PC-9 (cell line): ENCODE data around the gene UBAP2L. TPM values are rescaled to one million over a fixed set of nuclear protein-coding genes. Genes with fewer than 3 reads are reported as not detected.

Source experiments
- BruUV-seq: library from RNA; stranded (reverse); fragments of 400-500 nt; replicated peaks from 2 replicates; lab custom pipeline; 2021; lab: Mats Ljungman, UMichigan
- CTCF ChIA-PET: fragments of 300-600 bp; sonication (Branson Sonifier 250); formaldehyde crosslinking; loops from one replicate; lab custom pipeline; 2022; ENCODE audit warnings: antibody characterized with exemption; lab: Charles Lee
- POLR2A ChIA-PET: fragments of 300-600 bp; sonication (Branson Sonifier 250); formaldehyde crosslinking; loops from one replicate; lab custom pipeline; 2022; ENCODE audit warnings: antibody characterized with exemption; ENCODE audit not compliant: unreplicated experiment; lab: Charles Lee
- DNase-seq, 2 experiments: peaks; one replicate each; pipeline versions ENCODE4 v3.0.0 to v3.0.0-alpha.2; 2015 to 2022; ENCODE audit warnings: mixed read lengths in 1 of 2
- H2AFZ ChIP-seq: fragments of 200-600 bp; sonication (generic); 2 replicates; pipeline ENCODE4 v1.8.1; 2017; ENCODE audit warnings: antibody characterized with exemption
- H3F3A ChIP-seq: fragments of 200-600 bp; sonication (generic); 2 replicates; pipeline ENCODE4 v1.8.1; 2017; ENCODE audit warnings: antibody characterized with exemption, mild to moderate bottlenecking, low read depth; ENCODE audit not compliant: insufficient read depth
- H3K27ac ChIP-seq: fragments of 200-600 bp; sonication (generic); 2 replicates; pipeline ENCODE4 v1.6.1; 2016; ENCODE audit warnings: mixed run types
- H3K27me3 ChIP-seq: fragments of 200-600 bp; sonication (generic); 2 replicates; pipeline ENCODE4 v1.6.1; 2016; ENCODE audit warnings: low read depth, mixed run types; ENCODE audit not compliant: insufficient read depth
- H3K36me3 ChIP-seq: fragments of 200-600 bp; sonication (generic); 2 replicates; pipeline ENCODE4 v1.6.1; 2016; ENCODE audit warnings: low read depth, mixed run types
- H3K4me1 ChIP-seq: fragments of 200-600 bp; sonication (generic); replicated peaks from 2 replicates; pipeline ENCODE4 v1.6.1; 2016; ENCODE audit warnings: mixed run types; ENCODE audit not compliant: insufficient read depth
- H3K4me2 ChIP-seq: fragments of 200-600 bp; sonication (generic); 2 replicates; pipeline ENCODE4 v1.6.1; 2017; ENCODE audit warnings: mixed run types
- H3K4me3 ChIP-seq: fragments of 200-600 bp; sonication (generic); 2 replicates; pipeline ENCODE4 v1.6.1; 2016; ENCODE audit warnings: mixed run types
- H3K79me2 ChIP-seq: fragments of 200-600 bp; sonication (generic); 2 replicates; pipeline ENCODE4 v1.6.1; 2017; ENCODE audit warnings: low read depth, mixed run types
- H3K9me2 ChIP-seq: fragments of 200-600 bp; sonication (generic); 2 replicates; pipeline ENCODE4 v1.8.1; 2017; ENCODE audit warnings: mild to moderate bottlenecking; ENCODE audit not compliant: insufficient read depth
- H3K9me3 ChIP-seq: fragments of 200-600 bp; sonication (generic); 2 replicates; pipeline ENCODE4 v1.8.1; 2016; ENCODE audit warnings: low read depth; ENCODE audit not compliant: insufficient read depth
- H4K20me1 ChIP-seq: fragments of 200-600 bp; sonication (generic); 2 replicates; pipeline ENCODE4 v1.8.1; 2017; ENCODE audit not compliant: insufficient read depth
- EZH2 ChIP-seq: fragments of 200-600 bp; sonication (generic); IDR thresholded peaks from 2 replicates; pipeline ENCODE4 v1.8.0; 2017; ENCODE audit warnings: antibody characterized with exemption, low read depth
- intact Hi-C: fragments of 100-400 bp; cut with micrococcal nuclease; formaldehyde crosslinking; loops from one replicate; pipeline ENCODE4 v1.10.0; 2022; ENCODE audit not compliant: unreplicated experiment
- total RNA-seq: library from RNA; stranded (reverse); gene quantifications from 2 replicates; pipeline ENCODE4 v1.2.3, GENCODE V29; 2021
- TF ChIP-seq, protein P1 (sequence below): fragments of 200-600 bp; sonication (generic); conservative IDR thresholded peaks from 2 replicates; pipeline ENCODE4 v1.6.1; 2017; ENCODE audit warnings: mixed run types, antibody characterized with exemption, mild to moderate bottlenecking, moderate library complexity

The UBAP2L gene
- total RNA-seq, 1 experiment from 2014 or later = 157 TPM

DNA sequence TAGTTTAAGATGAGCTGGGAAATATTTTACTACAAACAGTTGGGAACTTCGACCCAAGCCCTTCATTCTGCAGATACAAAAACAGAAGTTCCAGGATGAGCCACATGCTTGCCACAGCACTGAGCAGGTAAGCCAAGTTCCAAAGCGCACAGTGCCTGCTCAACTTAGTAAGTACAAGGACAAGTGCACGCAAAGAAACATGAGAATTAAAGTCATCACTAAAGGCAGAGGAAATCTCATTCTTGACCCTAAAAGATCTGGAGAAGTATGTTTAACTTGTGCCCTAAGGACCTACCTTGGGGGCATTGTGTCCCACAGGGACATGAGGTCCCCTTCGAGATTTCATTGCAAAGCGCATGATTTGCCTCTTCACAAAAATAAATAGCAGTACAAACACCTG, 1.2 kb upstream of the UBAP2L start:
- ChIA-PET CTCF (no interaction called here), POLR2A (no interaction called here)
- peaks cover 33% of the 10 kb centered on the region for H3K4me1 ChIP-seq
- H3K36me3 ChIP-seq = peaks cover 35% of the 10 kb centered on the region
- H3K4me2 ChIP-seq = peak overlapping the region; percentile 100
- peak overlapping the region; percentile 99 for H3K4me3 ChIP-seq
- peak overlapping the region; percentile 97 for H2AFZ ChIP-seq
- TF ChIP-seq EZH2 = no peak
- TF ChIP-seq, protein P1, sequence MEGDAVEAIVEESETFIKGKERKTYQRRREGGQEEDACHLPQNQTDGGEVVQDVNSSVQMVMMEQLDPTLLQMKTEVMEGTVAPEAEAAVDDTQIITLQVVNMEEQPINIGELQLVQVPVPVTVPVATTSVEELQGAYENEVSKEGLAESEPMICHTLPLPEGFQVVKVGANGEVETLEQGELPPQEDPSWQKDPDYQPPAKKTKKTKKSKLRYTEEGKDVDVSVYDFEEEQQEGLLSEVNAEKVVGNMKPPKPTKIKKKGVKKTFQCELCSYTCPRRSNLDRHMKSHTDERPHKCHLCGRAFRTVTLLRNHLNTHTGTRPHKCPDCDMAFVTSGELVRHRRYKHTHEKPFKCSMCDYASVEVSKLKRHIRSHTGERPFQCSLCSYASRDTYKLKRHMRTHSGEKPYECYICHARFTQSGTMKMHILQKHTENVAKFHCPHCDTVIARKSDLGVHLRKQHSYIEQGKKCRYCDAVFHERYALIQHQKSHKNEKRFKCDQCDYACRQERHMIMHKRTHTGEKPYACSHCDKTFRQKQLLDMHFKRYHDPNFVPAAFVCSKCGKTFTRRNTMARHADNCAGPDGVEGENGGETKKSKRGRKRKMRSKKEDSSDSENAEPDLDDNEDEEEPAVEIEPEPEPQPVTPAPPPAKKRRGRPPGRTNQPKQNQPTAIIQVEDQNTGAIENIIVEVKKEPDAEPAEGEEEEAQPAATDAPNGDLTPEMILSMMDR = no peak
- H3K27ac ChIP-seq = peak overlapping the region; percentile 97
- no peak for DNase-seq
- peaks cover 14% of the 10 kb centered on the region; the same call in 1 of the 2 replicates for H3F3A ChIP-seq
- intact Hi-C loops = no loop called here
- peaks cover 31% of the 10 kb centered on the region for H4K20me1 ChIP-seq
- no peaks in the 10 kb centered on the region for H3K27me3 ChIP-seq
- peaks cover 80% of the 10 kb centered on the region for H3K79me2 ChIP-seq
- no TSS peak for BruUV-seq
- H3K9me3 ChIP-seq = no peaks in the 10 kb centered on the region
- no peaks in the 10 kb centered on the region for H3K9me2 ChIP-seq

DNA sequence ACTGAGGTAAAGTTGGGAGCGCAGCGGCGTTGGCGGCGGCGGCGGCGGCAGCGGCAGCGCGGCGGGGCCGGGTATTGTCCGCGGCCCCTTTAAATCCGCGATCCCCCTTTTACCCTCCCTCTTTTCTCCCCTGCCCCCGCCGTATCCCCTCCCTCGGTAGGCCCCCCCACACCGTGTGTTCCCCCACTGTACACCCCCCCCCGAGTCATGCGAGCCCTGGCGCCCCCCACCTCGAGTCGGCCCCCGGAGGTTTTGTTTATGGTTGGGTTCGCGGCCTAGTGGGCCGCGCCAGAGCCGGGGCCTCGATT, 169 bp downstream of the UBAP2L start:
- ChIA-PET CTCF (no interaction called here), POLR2A (interaction anchor here (0.6 to 1.0 kb wide), 4 partner anchors 231 to 337 kb away, joined by 3 to 10 read pairs (median 6); partner anchors contain the start of genes RPS27 and UBE2Q1)
- DNase-seq = no peak
- TF ChIP-seq, protein P1 = no peak
- TF ChIP-seq EZH2 = no peak
- Histone ChIP-seq H3K36me3 (peaks cover 49% of the 10 kb centered on the region), H3K4me3 (peak overlapping the region; percentile 99), H3K79me2 (peaks cover 94% of the 10 kb centered on the region), H3K27ac (peak overlapping the region; percentile 70), H4K20me1 (peaks cover 41% of the 10 kb centered on the region), H3K4me1 (peaks cover 33% of the 10 kb centered on the region), H3K9me3 (no peaks in the 10 kb centered on the region), H3F3A (peaks cover 14% of the 10 kb centered on the region; the same call in 1 of the 2 replicates), H3K9me2 (no peaks in the 10 kb centered on the region), H3K4me2 (peak overlapping the region; percentile 91), H3K27me3 (no peaks in the 10 kb centered on the region), H2AFZ (peak overlapping the region; percentile 53; the same call in 1 of the 2 replicates)
- intact Hi-C loops = loop anchor here (1.0 kb wide), 1 partner anchor 39 kb away; no protein-coding TSS in a partner anchor
- no TSS peak for BruUV-seq

DNA sequence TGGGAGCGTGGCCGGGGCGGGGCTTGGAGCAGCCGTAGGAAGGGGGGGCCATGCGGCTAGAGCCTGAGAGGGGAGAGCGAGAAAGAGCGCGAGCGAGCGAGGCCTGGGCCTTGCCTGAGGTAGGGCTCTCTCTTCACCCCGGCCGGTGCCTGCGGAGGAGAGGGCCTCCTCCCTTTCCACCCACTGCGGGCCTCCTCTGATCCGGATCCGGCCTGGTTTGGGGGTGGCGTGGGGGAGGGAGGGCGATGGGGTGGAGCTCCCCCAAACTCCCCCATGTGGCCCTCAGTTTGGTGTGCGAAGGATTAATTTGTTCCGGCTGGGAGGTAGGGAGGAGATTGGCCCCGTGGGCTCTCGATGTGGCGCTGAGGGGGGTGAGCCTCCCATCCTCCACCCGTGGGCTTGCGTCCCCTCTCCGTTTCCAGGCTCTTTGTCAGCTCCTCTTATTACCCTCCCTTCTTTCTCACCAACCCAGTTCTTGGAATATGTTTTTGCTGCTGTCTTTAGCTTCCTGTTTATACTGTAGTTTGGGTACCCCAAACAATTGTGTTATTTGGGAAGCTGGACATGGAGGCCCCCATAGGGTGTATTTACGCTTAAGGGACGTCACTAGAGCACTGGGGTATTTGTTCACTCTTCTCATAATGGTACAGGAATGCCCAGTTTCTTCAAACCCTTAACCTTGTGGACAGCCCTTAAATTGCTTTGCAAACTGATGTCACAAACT, 685 bp downstream of the UBAP2L start:
- peaks cover 46% of the 10 kb centered on the region for H4K20me1 ChIP-seq
- peak in 1 of 2 experiments; percentile 37 for DNase-seq
- H3K4me1 ChIP-seq = peaks cover 33% of the 10 kb centered on the region
- H3K4me2 ChIP-seq = peak overlapping the region; percentile 91
- peaks cover 94% of the 10 kb centered on the region for H3K79me2 ChIP-seq
- no peaks in the 10 kb centered on the region for H3K27me3 ChIP-seq
- intact Hi-C loops = no loop called here
- no peaks in the 10 kb centered on the region for H3K9me2 ChIP-seq
- TF ChIP-seq EZH2 = no peak
- TF ChIP-seq, protein P1 = no peak
- peak overlapping the region; percentile 99 for H3K4me3 ChIP-seq
- H3F3A ChIP-seq = peaks cover 14% of the 10 kb centered on the region; the same call in 1 of the 2 replicates
- POLR2A ChIA-PET = interaction anchor here (0.6 to 1.0 kb wide), 3 partner anchors 14 to 337 kb away, joined by 6 to 10 read pairs (median 8); partner anchors contain the start of genes RPS27 and UBE2Q1
- no TSS peak for BruUV-seq
- H2AFZ ChIP-seq = peak overlapping the region; percentile 53
- peak overlapping the region; percentile 70 for H3K27ac ChIP-seq
- peaks cover 54% of the 10 kb centered on the region for H3K36me3 ChIP-seq
- H3K9me3 ChIP-seq = no peaks in the 10 kb centered on the region
- CTCF ChIA-PET = no interaction called here
